Activated naive CD4-positive, alpha-beta T cell treated with anti-CD3 and anti-CD28 coated beads, Interleukin-2, amount 50 U/mL, for 24 hours (primary cell): Measurements from ENCODE around the gene CD96.

ENCODE experiments used
- H3K27ac Mint-ChIP-seq: one replicate; pipeline ENCODE4 v1.8.0; 2021; ENCODE audit warnings: mild to moderate bottlenecking, mixed read lengths
- H3K27me3 Mint-ChIP-seq: one replicate; pipeline ENCODE4 v1.8.0; 2021; ENCODE audit warnings: mixed read lengths
- H3K36me3 Mint-ChIP-seq: one replicate; pipeline ENCODE4 v1.8.0; 2021; ENCODE audit warnings: mixed read lengths
- H3K4me1 Mint-ChIP-seq: one replicate; pipeline ENCODE4 v1.8.0; 2021; ENCODE audit warnings: mixed read lengths
- H3K4me3 Mint-ChIP-seq: one replicate; pipeline ENCODE4 v1.8.0; 2021; ENCODE audit warnings: mild to moderate bottlenecking, mixed read lengths
- H3K9me3 Mint-ChIP-seq: one replicate; pipeline ENCODE4 v1.8.0; 2021; ENCODE audit warnings: mixed read lengths

CD96 gene

GRCh38 chr3:111596328-111596727 lies 54.3 kb downstream of the CD96 start:
- Mint-ChIP-seq H3K36me3 (peaks cover 40% of the 10 kb centered on the region), H3K4me1 (peaks cover 71% of the 10 kb centered on the region), H3K9me3 (no peaks in the 10 kb centered on the region), H3K27me3 (no peaks in the 10 kb centered on the region), H3K4me3 (peak overlapping the region; percentile 75), H3K27ac (peak overlapping the region; percentile 94)

DNA sequence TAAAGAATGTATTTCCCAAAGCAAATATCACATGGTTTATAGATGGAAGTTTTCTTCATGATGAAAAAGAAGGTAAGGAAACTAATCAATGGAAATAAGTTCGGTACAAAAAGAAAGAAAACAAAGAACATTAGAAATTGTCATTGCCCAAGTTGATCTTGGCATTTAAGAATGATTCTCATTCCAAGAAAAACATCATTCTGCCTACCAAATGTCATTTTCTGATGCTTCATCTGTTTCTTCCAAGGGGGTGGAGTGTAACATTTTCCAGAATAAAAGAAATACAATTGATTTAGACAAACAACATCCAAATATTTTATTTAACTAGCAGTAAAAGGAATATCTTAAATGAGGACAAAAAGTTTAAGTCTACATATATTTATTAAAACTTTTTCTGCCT lies 56.1 kb downstream of the CD96 start:
- H3K4me3 Mint-ChIP-seq: no peak overlapping the region
- no peaks in the 10 kb centered on the region for H3K9me3 Mint-ChIP-seq

GRCh38 chr3:111598552-111598951 lies 56.6 kb downstream of the CD96 start:
- Mint-ChIP-seq H3K4me1 (peaks cover 70% of the 10 kb centered on the region), H3K4me3 (no peak overlapping the region), H3K9me3 (no peaks in the 10 kb centered on the region), H3K27me3 (no peaks in the 10 kb centered on the region), H3K36me3 (peaks cover 32% of the 10 kb centered on the region), H3K27ac (peak overlapping the region; percentile 76)

More for the DNA sequence above, 56.1 kb downstream of the CD96 start:
- Mint-ChIP-seq H3K36me3 (peaks cover 33% of the 10 kb centered on the region), H3K27ac (peak overlapping the region; percentile 87), H3K4me1 (peaks cover 70% of the 10 kb centered on the region), H3K27me3 (no peaks in the 10 kb centered on the region)

DNA sequence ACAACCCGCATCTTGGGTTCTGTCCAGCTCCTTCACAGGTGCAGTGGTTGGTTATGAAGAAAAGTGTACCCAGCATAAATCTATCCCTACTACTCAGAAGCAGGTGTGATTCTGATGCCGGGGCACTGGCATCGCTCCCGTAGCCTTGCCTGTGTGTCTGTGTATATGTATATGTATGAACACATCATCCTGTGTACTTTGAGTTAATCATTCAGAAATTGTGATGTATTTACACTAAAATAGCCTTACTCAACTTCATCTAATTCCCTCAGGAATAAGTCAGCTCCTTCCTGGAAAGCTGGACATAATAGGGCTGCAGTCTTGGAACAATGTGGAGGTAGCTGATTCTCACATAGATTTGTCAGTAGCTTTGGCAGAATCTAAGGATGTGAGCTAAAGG lies 59.8 kb downstream of the CD96 start:
- H3K36me3 Mint-ChIP-seq: peaks cover 30% of the 10 kb centered on the region
- no peak overlapping the region for H3K4me3 Mint-ChIP-seq
- H3K4me1 Mint-ChIP-seq: peaks cover 70% of the 10 kb centered on the region
- no peak overlapping the region for H3K27ac Mint-ChIP-seq
- no peaks in the 10 kb centered on the region for H3K9me3 Mint-ChIP-seq
- H3K27me3 Mint-ChIP-seq: no peaks in the 10 kb centered on the region

DNA sequence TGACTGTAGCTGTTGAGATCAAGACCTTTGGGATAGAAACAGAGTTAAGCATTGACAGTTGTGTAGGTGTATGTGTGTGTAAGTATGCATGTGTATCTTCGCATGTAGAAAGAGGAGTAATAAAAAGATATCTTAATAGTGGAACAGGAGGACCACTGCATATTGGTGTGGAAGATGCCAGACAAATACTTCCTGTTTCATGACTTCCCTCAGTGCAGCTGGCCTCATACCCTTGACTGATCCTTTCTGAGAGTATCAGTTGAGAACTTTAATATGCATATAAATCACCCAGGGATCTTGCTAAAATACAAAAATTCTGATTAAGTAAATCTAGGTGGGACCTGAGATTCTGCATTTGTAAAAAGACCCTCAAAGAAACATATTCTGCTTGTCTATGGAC lies 61.7 kb downstream of the CD96 start:
- Mint-ChIP-seq H3K4me3 (peak overlapping the region; percentile 4), H3K36me3 (peaks cover 38% of the 10 kb centered on the region), H3K4me1 (peaks cover 71% of the 10 kb centered on the region)

DNA sequence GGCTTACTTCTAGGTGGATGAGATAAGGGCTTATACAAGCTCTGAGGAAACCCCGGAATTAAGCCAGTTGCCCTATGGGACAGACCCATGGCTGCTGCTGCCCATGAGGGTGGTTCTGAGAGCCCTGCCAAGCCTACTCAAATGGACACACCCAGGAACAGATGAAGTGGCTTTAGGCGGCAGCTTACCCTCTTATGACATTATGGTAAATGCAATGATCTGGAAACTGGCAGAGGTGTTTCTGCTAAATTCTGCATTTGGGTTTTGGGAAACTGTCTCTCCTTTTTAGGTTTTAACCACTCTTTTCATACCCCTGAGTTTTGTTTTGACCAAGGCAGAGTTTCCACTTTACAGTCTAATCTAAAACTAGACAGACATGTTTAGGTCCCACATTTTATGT lies 62.1 kb downstream of the CD96 start:
- Mint-ChIP-seq H3K36me3 (peaks cover 42% of the 10 kb centered on the region), H3K4me1 (peaks cover 76% of the 10 kb centered on the region), H3K27ac (peak overlapping the region; percentile 89), H3K4me3 (peak overlapping the region; percentile 12), H3K9me3 (peaks cover 7% of the 10 kb centered on the region), H3K27me3 (no peaks in the 10 kb centered on the region)

More for the DNA sequence above, 61.7 kb downstream of the CD96 start:
- H3K9me3 Mint-ChIP-seq: peaks cover 3% of the 10 kb centered on the region
- no peaks in the 10 kb centered on the region for H3K27me3 Mint-ChIP-seq
- H3K27ac Mint-ChIP-seq: peak overlapping the region; percentile 89

DNA sequence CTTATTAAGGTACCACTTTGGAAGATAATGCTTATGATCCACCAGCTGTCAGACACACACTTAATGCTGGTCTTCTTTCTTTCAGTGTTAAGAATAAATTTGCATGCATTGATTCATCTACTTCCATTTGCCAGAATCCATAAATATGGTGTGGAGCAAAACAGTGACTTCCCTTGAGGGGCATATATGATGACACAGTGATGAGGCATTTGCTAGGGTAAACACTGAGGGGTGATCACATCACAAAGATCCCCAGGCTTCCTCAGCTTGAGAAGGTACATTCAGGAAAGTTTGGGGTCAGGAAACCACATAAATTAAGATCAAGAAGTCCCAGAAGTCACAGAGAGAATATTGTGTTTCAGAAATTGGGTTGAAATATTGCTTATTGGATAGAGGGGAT lies 63.0 kb downstream of the CD96 start:
- Mint-ChIP-seq H3K9me3 (peaks cover 7% of the 10 kb centered on the region), H3K27me3 (no peaks in the 10 kb centered on the region), H3K36me3 (peaks cover 38% of the 10 kb centered on the region), H3K4me1 (peaks cover 80% of the 10 kb centered on the region), H3K4me3 (peak overlapping the region; percentile 12), H3K27ac (peak overlapping the region; percentile 89)

DNA sequence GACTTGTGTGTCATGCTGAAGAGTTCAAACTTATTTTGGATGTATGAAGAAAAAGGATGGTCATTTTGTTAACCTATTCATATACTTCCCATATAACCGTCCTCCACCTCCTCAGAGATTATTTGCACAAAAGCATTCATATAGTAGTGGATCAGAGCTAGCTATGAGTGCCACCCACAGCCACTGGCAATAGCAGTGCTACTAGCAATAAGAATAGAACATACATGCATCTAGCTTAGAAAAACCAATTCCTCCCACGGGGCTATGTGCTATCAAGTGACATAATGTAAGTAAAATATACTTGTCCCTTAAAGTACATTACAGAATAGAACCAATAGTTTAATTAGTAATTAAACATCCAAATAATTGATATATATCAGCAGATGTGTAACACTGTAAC lies 63.5 kb downstream of the CD96 start:
- Mint-ChIP-seq H3K9me3 (peaks cover 7% of the 10 kb centered on the region), H3K27me3 (no peaks in the 10 kb centered on the region), H3K36me3 (peaks cover 37% of the 10 kb centered on the region), H3K4me1 (peaks cover 85% of the 10 kb centered on the region), H3K4me3 (no peak overlapping the region), H3K27ac (peak overlapping the region; percentile 89)

DNA sequence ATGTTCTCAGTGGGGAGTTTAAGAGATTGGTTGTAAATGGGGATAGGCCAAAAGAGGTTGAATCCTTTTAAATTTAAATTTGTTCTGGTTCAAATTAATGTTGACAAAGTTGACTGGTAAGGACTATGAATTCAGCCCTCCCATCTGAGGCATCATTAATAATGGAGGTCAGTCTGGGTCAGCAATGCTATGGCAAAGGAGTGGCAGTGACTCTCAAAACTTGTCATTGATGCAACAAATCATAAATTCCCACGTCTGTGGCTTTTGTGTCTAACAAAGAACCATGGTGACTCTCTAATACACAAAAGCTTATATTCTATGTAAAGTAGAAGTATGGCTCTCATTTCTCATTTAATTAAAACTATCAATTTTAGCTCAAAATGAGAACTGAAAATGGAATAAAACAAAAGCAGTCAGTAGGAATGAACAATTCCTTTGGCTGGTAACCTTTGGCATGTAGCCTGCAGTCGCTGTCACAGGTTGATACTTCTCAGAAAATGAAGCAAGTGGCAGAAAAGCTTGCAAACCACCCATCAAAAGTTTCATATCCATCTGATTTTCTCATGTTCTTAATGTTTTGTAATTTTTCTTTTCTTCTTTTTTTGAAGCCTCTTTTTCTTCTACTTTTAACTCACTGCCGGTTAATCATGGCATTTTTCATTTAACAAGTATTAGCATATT lies 65.4 kb downstream of the CD96 start:
- Mint-ChIP-seq H3K4me3 (no peak overlapping the region), H3K27ac (peak overlapping the region; percentile 92), H3K36me3 (peaks cover 44% of the 10 kb centered on the region), H3K4me1 (peaks cover 97% of the 10 kb centered on the region), H3K9me3 (peaks cover 7% of the 10 kb centered on the region), H3K27me3 (no peaks in the 10 kb centered on the region)

DNA sequence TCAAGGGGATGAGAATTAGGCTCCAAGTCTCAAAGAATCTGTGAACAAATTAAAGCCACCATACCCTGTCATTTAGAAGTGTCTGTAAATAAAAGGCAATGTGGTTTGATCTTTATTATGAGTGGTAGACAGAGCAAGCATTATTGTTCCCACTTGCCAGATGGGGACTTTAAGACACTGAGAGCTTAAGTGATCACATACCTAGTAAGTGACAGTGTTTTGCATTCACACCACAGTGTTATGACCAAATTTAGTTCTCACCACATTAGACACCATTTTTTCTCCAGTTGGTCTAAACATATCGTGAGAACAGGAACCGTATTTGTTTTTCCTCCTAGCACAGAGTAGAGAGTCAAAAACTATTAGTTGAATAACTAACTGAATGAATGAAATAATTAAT lies 66.4 kb downstream of the CD96 start:
- H3K27ac Mint-ChIP-seq: peak overlapping the region; percentile 92
- H3K9me3 Mint-ChIP-seq: peaks cover 7% of the 10 kb centered on the region
- peaks cover 50% of the 10 kb centered on the region for H3K36me3 Mint-ChIP-seq
- H3K4me1 Mint-ChIP-seq: peaks cover 100% of the 10 kb centered on the region
- H3K4me3 Mint-ChIP-seq: peak overlapping the region; percentile 43
- no peaks in the 10 kb centered on the region for H3K27me3 Mint-ChIP-seq

DNA sequence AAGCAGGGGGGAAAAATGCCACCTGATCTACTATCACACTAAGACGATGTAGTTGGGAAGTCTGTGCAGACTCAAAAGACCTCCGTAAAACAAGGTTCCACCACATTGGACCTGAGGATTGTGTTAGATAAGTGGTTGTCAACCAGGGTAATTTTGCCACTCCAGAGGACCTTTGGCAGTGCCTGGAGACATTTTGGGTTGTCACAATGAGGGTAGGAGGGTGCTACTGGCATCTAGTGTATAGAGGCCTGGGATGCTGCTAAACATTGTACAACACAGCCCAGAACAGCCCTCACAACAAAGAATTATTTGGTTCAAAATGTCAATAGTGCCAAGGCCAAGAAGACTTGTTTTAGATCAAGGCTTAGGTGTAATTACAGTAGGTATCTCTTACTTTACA lies 67.7 kb downstream of the CD96 start:
- H3K27ac Mint-ChIP-seq: peak overlapping the region; percentile 98
- H3K36me3 Mint-ChIP-seq: peaks cover 44% of the 10 kb centered on the region
- no peaks in the 10 kb centered on the region for H3K27me3 Mint-ChIP-seq
- peak overlapping the region; percentile 78 for H3K4me3 Mint-ChIP-seq
- H3K9me3 Mint-ChIP-seq: peaks cover 7% of the 10 kb centered on the region
- peaks cover 99% of the 10 kb centered on the region for H3K4me1 Mint-ChIP-seq

DNA sequence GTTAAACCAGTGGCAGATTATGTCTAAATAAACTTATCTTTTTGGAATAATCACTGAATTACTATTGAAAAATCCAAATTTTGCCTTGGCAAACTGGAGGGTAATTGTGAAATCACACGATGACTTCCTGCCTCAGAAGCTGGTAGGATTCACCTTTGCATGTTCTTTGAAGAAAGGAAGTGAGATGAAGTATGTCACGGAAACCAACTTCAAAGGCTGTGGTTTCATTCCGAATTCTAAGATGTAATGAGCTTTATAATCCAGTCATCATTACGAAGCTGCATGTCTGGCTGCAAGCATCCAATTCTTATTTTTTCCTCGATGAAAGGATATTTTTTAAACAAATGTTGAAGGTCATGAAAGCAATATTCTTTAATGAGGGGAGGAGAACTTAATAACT lies 68.2 kb downstream of the CD96 start:
- peaks cover 99% of the 10 kb centered on the region for H3K4me1 Mint-ChIP-seq
- peaks cover 46% of the 10 kb centered on the region for H3K36me3 Mint-ChIP-seq

DNA sequence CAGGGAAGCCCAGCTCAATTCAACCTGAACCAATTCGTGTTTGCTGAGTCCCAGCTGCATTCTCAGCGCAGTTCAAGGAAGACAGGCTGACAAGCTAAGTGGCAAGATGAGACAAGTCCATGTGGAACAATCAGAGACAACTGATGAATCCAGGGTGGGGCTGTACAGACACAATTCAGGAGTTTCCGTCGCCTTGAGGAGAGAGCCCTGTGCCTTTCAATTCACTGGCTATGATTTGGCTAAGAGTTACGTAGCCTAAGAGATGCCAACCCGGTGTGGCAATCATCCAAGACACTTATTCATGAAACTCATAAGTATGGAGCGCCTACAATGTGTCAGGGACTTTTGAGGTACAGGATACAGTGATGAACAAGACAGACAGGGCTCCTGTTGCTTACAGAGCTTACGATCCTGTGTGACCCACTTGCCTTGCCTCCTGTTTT lies 68.6 kb downstream of the CD96 start:
- peak overlapping the region; percentile 78 for H3K4me3 Mint-ChIP-seq
- no peaks in the 10 kb centered on the region for H3K27me3 Mint-ChIP-seq
- H3K36me3 Mint-ChIP-seq: peaks cover 46% of the 10 kb centered on the region
- peak overlapping the region; percentile 98 for H3K27ac Mint-ChIP-seq
- H3K4me1 Mint-ChIP-seq: peaks cover 99% of the 10 kb centered on the region
- H3K9me3 Mint-ChIP-seq: peaks cover 7% of the 10 kb centered on the region

More for the DNA sequence above, 68.2 kb downstream of the CD96 start:
- peaks cover 7% of the 10 kb centered on the region for H3K9me3 Mint-ChIP-seq
- H3K27ac Mint-ChIP-seq: peak overlapping the region; percentile 98
- H3K27me3 Mint-ChIP-seq: no peaks in the 10 kb centered on the region
- H3K4me3 Mint-ChIP-seq: peak overlapping the region; percentile 78

DNA sequence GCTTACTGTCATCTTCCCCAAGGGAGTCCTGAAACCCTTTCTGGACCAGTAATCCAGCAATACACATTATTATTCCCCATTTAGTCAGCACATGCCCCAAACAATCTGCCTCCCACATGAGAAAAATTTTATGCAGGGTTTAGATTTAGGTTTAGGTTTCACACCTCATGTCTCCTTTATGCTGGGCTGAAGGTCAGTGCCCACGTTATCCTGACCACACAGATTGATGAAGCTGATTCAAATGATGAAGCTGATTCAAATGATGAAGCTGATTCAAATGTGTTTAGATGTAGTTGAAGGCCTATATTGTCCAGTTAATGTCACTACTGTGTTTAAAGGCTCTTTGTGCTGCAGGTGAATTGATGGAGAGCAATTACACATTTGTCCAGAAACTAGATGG lies 71.3 kb downstream of the CD96 start:
- Mint-ChIP-seq H3K9me3 (peaks cover 7% of the 10 kb centered on the region), H3K27ac (peak overlapping the region; percentile 98), H3K4me1 (peaks cover 99% of the 10 kb centered on the region), H3K27me3 (no peaks in the 10 kb centered on the region), H3K4me3 (peak overlapping the region; percentile 5), H3K36me3 (peaks cover 34% of the 10 kb centered on the region)

- peak overlapping the region; percentile 98 for H3K27ac Mint-ChIP-seq
- peak overlapping the region; percentile 65 for H3K4me3 Mint-ChIP-seq
- H3K36me3 Mint-ChIP-seq: peaks cover 26% of the 10 kb centered on the region
- peaks cover 86% of the 10 kb centered on the region for H3K4me1 Mint-ChIP-seq
- no peaks in the 10 kb centered on the region for H3K9me3 Mint-ChIP-seq
- no peaks in the 10 kb centered on the region for H3K27me3 Mint-ChIP-seq
Measured at GRCh38 chr3:111615880-111616279, 73.9 kb downstream of the CD96 start.

DNA sequence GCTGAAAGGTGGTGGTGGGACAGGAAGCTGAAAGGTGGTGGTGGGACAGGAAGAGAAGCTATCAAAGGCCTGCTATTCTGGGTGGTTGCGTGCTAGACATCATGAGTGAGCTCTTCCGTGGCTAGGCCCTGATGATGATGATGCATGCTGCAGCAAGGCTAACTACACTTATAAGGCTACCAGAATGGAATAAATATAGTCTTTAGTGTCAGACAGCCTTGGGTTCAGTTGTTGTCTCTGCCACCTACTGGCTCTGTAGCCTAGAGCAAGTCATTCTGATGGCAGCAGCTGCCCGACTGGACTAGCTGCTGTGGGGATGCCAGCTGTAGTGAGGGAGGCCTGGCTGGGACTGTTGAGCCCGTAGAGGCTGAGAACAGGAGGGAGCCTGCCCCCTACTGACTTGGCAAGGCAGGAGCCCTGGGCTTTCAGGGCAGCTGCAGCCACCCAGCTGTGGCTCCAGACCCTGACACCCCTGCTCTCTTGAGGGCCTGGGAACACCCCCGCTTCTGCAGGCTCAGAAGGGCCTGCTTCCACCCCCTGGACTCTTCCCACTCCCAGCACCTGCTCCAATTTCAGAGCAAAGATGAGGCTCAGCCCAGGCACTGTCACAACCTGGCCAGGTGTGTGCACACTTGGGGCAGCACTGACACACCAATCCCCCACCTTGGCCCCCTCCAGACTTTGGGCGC lies 74.6 kb downstream of the CD96 start:
- no peaks in the 10 kb centered on the region for H3K27me3 Mint-ChIP-seq
- peaks cover 80% of the 10 kb centered on the region for H3K4me1 Mint-ChIP-seq
- peak overlapping the region; percentile 98 for H3K27ac Mint-ChIP-seq
- peak overlapping the region; percentile 65 for H3K4me3 Mint-ChIP-seq
- no peaks in the 10 kb centered on the region for H3K9me3 Mint-ChIP-seq
- peaks cover 19% of the 10 kb centered on the region for H3K36me3 Mint-ChIP-seq
